Endothelial cell (in vitro differentiated cells): ENCODE data around the gene GRIN2A. TPM values are rescaled to one million over a fixed set of nuclear protein-coding genes. Genes with fewer than 3 reads are reported as not detected.

Experiments
- DNase-seq: peaks from one replicate; pipeline ENCODE4 v3.0.0; 2021; ENCODE audit warnings: low spot score
- H3K27ac Mint-ChIP-seq: one replicate; pipeline ENCODE4 v1.8.0; 2021; ENCODE audit warnings: mixed read lengths, inconsistent platforms; ENCODE audit not compliant: unreplicated experiment
- H3K27me3 Mint-ChIP-seq: one replicate; pipeline ENCODE4 v1.8.0; 2021; ENCODE audit warnings: mild to moderate bottlenecking, moderate library complexity, mixed read lengths, inconsistent platforms; ENCODE audit not compliant: unreplicated experiment
- H3K36me3 Mint-ChIP-seq: one replicate; pipeline ENCODE4 v1.8.0; 2021; ENCODE audit warnings: mild to moderate bottlenecking, low read depth, mixed read lengths, inconsistent platforms; ENCODE audit not compliant: unreplicated experiment
- H3K4me1 Mint-ChIP-seq: one replicate; pipeline ENCODE4 v1.8.0; 2021; ENCODE audit warnings: mild to moderate bottlenecking, mixed read lengths, inconsistent platforms; ENCODE audit not compliant: unreplicated experiment
- H3K4me3 Mint-ChIP-seq: one replicate; pipeline ENCODE4 v1.8.0; 2021; ENCODE audit warnings: mild to moderate bottlenecking, mixed read lengths, inconsistent platforms; ENCODE audit not compliant: unreplicated experiment
- H3K9me3 Mint-ChIP-seq: one replicate; pipeline ENCODE4 v1.8.0; 2021; ENCODE audit warnings: mixed read lengths, inconsistent platforms; ENCODE audit not compliant: unreplicated experiment
- CTCF ChIP-seq: fragments of 200-600 bp; sonication (generic); IDR thresholded peaks from one replicate; pipeline ENCODE4 v1.5.0; 2021; ENCODE audit warnings: antibody characterized with exemption; ENCODE audit not compliant: unreplicated experiment
- total RNA-seq: library from RNA; stranded (reverse); fragmentation: NEBNext Ultra II Directional; extraction: Animal tissue kit (Norgen Biotek cat#: 25700); gene quantifications from one replicate; pipeline ENCODE4 v1.2.1, GENCODE V29; 2021; ENCODE audit not compliant: unreplicated experiment

The GRIN2A gene
- total RNA-seq, 1 donor from 2014 or later = 0.03 TPM

GRCh38 chr16:10205688-10206087 is 23.5 kb upstream of the GRIN2A start:
- Mint-ChIP-seq H3K9me3 (no peaks in the 10 kb centered on the region), H3K4me1 (no peaks in the 10 kb centered on the region), H3K27me3 (peaks cover 3% of the 10 kb centered on the region), H3K27ac (no peak overlapping the region), H3K36me3 (no peaks in the 10 kb centered on the region), H3K4me3 (no peak overlapping the region)
- TF ChIP-seq CTCF = no peak
- no peak for DNase-seq

GRCh38 chr16:10202649-10203048 is 20.4 kb upstream of the GRIN2A start:
- DNase-seq = no peak
- H3K4me3 Mint-ChIP-seq = no peak overlapping the region

GRCh38 chr16:10200637-10201586 is 18.7 kb upstream of the GRIN2A start:
- no peak for TF ChIP-seq CTCF
- Mint-ChIP-seq H3K27ac (no peak overlapping the region), H3K36me3 (no peaks in the 10 kb centered on the region), H3K4me1 (no peaks in the 10 kb centered on the region), H3K27me3 (no peaks in the 10 kb centered on the region), H3K4me3 (no peak overlapping the region), H3K9me3 (no peaks in the 10 kb centered on the region)
- no peak for DNase-seq

More at GRCh38 chr16:10202649-10203048, 20.4 kb upstream of the GRIN2A start:
- H3K36me3 Mint-ChIP-seq = no peaks in the 10 kb centered on the region
- H3K4me1 Mint-ChIP-seq = no peaks in the 10 kb centered on the region
- TF ChIP-seq CTCF = no peak
- no peaks in the 10 kb centered on the region for H3K9me3 Mint-ChIP-seq
- peaks cover 3% of the 10 kb centered on the region for H3K27me3 Mint-ChIP-seq
- no peak overlapping the region for H3K27ac Mint-ChIP-seq

- Mint-ChIP-seq H3K4me1 (no peaks in the 10 kb centered on the region), H3K27me3 (no peaks in the 10 kb centered on the region), H3K36me3 (no peaks in the 10 kb centered on the region), H3K9me3 (no peaks in the 10 kb centered on the region), H3K27ac (no peak overlapping the region), H3K4me3 (no peak overlapping the region)
- no peak for TF ChIP-seq CTCF
- DNase-seq = no peak
Observed at GRCh38 chr16:10196999-10197398, 14.8 kb upstream of the GRIN2A start.

GRCh38 chr16:10191096-10191495 is 8.9 kb upstream of the GRIN2A start:
- Mint-ChIP-seq H3K4me3 (no peak overlapping the region), H3K9me3 (no peaks in the 10 kb centered on the region), H3K36me3 (no peaks in the 10 kb centered on the region), H3K27ac (no peak overlapping the region), H3K4me1 (no peaks in the 10 kb centered on the region), H3K27me3 (peaks cover 2% of the 10 kb centered on the region)
- DNase-seq = no peak
- no peak for TF ChIP-seq CTCF
